Ascending aorta (tissue), 2 donors: ENCODE data around the gene UBE2G1. TPM values are rescaled to one million over a fixed set of nuclear protein-coding genes. Genes with fewer than 3 reads are reported as not detected.
A peak's percentile ranks its signal among the peaks of the same experiment; 100 is the strongest.

ENCODE experiments used
- DNase-seq, 2 donors: peaks; one replicate each; pipeline ENCODE4 v3.0.0-alpha.2; 2019; ENCODE audit warnings: low spot score in 2 of 2
- H3K27ac ChIP-seq, 2 donors: fragments of 200-600 bp; sonication (generic); one replicate each; pipeline ENCODE4 v1.5.1; 2016 to 2017; ENCODE audit warnings: mild to moderate bottlenecking in 1 of 2
- H3K27me3 ChIP-seq: fragments of 200-600 bp; sonication (generic); one replicate; pipeline ENCODE4 v1.5.1; 2017
- H3K36me3 ChIP-seq, 2 donors: fragments of 200-600 bp; sonication (generic); one replicate each; pipeline ENCODE4 v1.5.1; 2016
- H3K4me1 ChIP-seq, 2 donors: fragments of 200-600 bp; sonication (generic); one replicate each; pipeline ENCODE4 v1.5.1; 2016 to 2017; ENCODE audit warnings: mild to moderate bottlenecking in 1 of 2
- H3K4me3 ChIP-seq, 2 donors: fragments of 200-600 bp; sonication (generic); one replicate each; pipeline ENCODE4 v1.5.1; 2016 to 2017; ENCODE audit warnings: mild to moderate bottlenecking in 1 of 2
- H3K9me3 ChIP-seq, 2 donors: fragments of 200-600 bp; sonication (generic); one replicate each; pipeline ENCODE4 v1.5.1; 2016
- CTCF ChIP-seq, 3 experiments: fragments of 200-600 bp in 2 of 3; fragments of 450-650 bp in 1 of 3; sonication (generic) in 2 of 3; IDR thresholded peaks; one replicate each; pipeline ENCODE4 v1.5.1; 2016 to 2019; ENCODE audit warnings: antibody characterized with exemption in 3 of 3, mild to moderate bottlenecking in 1 of 3, moderate library complexity in 1 of 3
- intact Hi-C: fragments of 100-400 bp; cut with DNase I; formaldehyde crosslinking; loops from one replicate; pipeline ENCODE4 v1.15.1; 2023
- total RNA-seq: library from RNA; depleted of rRNA; stranded (reverse); fragments of >200 nt; gene quantifications from one replicate; pipeline ENCODE4 v1.1.0, GENCODE V29; 2016

UBE2G1 gene
- total RNA-seq, 1 donor from 2014 or later: 27.9 TPM

GRCh38 chr17:4249452-4250029, 116.9 kb downstream of the UBE2G1 start:
- intact Hi-C loops: no loop called here
- H3K27ac ChIP-seq: peak overlapping the region; percentile 66 to 67

GRCh38 chr17:4248504-4249277, 117.8 kb downstream of the UBE2G1 start:
- Histone ChIP-seq H3K36me3 (no peaks in the 10 kb centered on the region), H3K27me3 (no peaks in the 10 kb centered on the region), H3K9me3 (no peaks in the 10 kb centered on the region), H3K27ac (peak overlapping the region; percentile 66 to 67), H3K4me3 (no peak overlapping the region), H3K4me1 (peaks cover 0 to 38% of the 10 kb centered on the region in 2 donors)
- no peak for DNase-seq
- intact Hi-C loops: no loop called here
- no peak for TF ChIP-seq CTCF (IDR thresholded peaks at IDR 0.05)

More at GRCh38 chr17:4249452-4250029, 116.9 kb downstream of the UBE2G1 start:
- TF ChIP-seq CTCF (IDR thresholded peaks at IDR 0.05): peak in 2 of 3 experiments; percentile 41 to 42
- Histone ChIP-seq H3K9me3 (no peaks in the 10 kb centered on the region), H3K27me3 (no peaks in the 10 kb centered on the region), H3K4me1 (peaks cover 0 to 38% of the 10 kb centered on the region in 2 donors), H3K4me3 (no peak overlapping the region), H3K36me3 (no peaks in the 10 kb centered on the region)
- no peak for DNase-seq

- Histone ChIP-seq H3K27ac (peak overlapping the region; percentile 66 to 67), H3K9me3 (no peaks in the 10 kb centered on the region), H3K4me3 (no peak overlapping the region), H3K36me3 (no peaks in the 10 kb centered on the region), H3K27me3 (no peaks in the 10 kb centered on the region), H3K4me1 (peaks cover 0 to 38% of the 10 kb centered on the region in 2 donors)
- TF ChIP-seq CTCF (IDR thresholded peaks at IDR 0.05): no peak
- DNase-seq: no peak
- intact Hi-C loops: no loop called here
These were observed 118.5 kb downstream of the UBE2G1 start for GRCh38 chr17:4247971-4248388.

- H3K27me3 ChIP-seq: no peaks in the 10 kb centered on the region
- intact Hi-C loops: no loop called here
- H3K4me1 ChIP-seq: peaks cover 0 to 38% of the 10 kb centered on the region in 2 donors
- H3K27ac ChIP-seq: peak overlapping the region in 1 of 2 donors; percentile 66
- no peak for DNase-seq
- TF ChIP-seq CTCF (IDR thresholded peaks at IDR 0.05): no peak
- H3K36me3 ChIP-seq: peaks cover 0 to under 1% of the 10 kb centered on the region in 2 donors
- no peak overlapping the region for H3K4me3 ChIP-seq
- no peaks in the 10 kb centered on the region for H3K9me3 ChIP-seq
These were observed 119.0 kb downstream of the UBE2G1 start for GRCh38 chr17:4247361-4247970.

- intact Hi-C loops: no loop called here
- no peak for TF ChIP-seq CTCF (IDR thresholded peaks at IDR 0.05)
- Histone ChIP-seq H3K36me3 (peaks cover 5 to 7% of the 10 kb centered on the region in 2 donors), H3K9me3 (no peaks in the 10 kb centered on the region), H3K27me3 (no peaks in the 10 kb centered on the region), H3K4me1 (peaks cover 0 to 37% of the 10 kb centered on the region in 2 donors), H3K27ac (no peak overlapping the region), H3K4me3 (no peak overlapping the region)
- DNase-seq: no peak
These were observed 119.8 kb downstream of the UBE2G1 start for GRCh38 chr17:4246674-4247073.
